GM12878 (cell line): ENCODE data around the gene SLC25A20. TPM values are rescaled to one million over a fixed set of nuclear protein-coding genes. Genes with fewer than 3 reads are reported as not detected.

ENCODE experiments used
- BCL11A ChIP-seq: IDR thresholded peaks from 2 replicates; pipeline ENCODE4 v1.6.1; 2011; ENCODE audit warnings: low read depth, low read length
- BRCA1 ChIP-seq: IDR thresholded peaks from 2 replicates; pipeline ENCODE4 v1.6.1; 2011; ENCODE audit warnings: low read depth, low read length, improper control_type of control experiment
- CBFB ChIP-seq: IDR thresholded peaks from 2 replicates; pipeline ENCODE4 v1.6.1; 2016; ENCODE audit warnings: antibody characterized with exemption, low read depth
- CBX5 ChIP-seq: sonication (generic); IDR thresholded peaks from 2 replicates; pipeline ENCODE4 v1.6.1; 2016; ENCODE audit warnings: low read depth, moderate library complexity, mild to moderate bottlenecking, inconsistent platforms
- CTCF ChIP-seq, 3 experiments: IDR thresholded peaks in 2 of 3; conservative IDR thresholded peaks in 1 of 3; 2 replicates each; pipeline ENCODE4 v1.5.1; 2011; ENCODE audit warnings: low read depth in 3 of 3, low read length in 3 of 3, mild to moderate bottlenecking in 3 of 3, control low read depth in 2 of 3, moderate library complexity in 2 of 3, inconsistent platforms in 1 of 3, mixed read lengths in 1 of 3; ENCODE audit not compliant: control insufficient read depth in 2 of 3, insufficient read depth in 1 of 3; ENCODE audit errors: extremely low read depth in 1 of 3
- E2F8 ChIP-seq: fragments of 450-650 bp; IDR thresholded peaks from 2 replicates; pipeline ENCODE4 v1.6.1; 2018; ENCODE audit warnings: mild to moderate bottlenecking, low read depth, moderate library complexity; ENCODE audit not compliant: partially characterized antibody
- IRF4 ChIP-seq: IDR thresholded peaks from 2 replicates; pipeline ENCODE4 v1.6.1; 2011; ENCODE audit warnings: low read depth, low read length
- MLLT1 ChIP-seq: fragments of 450-650 bp; IDR thresholded peaks from 2 replicates; pipeline ENCODE4 v1.6.1; 2016; ENCODE audit warnings: mild to moderate bottlenecking
- NBN ChIP-seq: fragments of 450-650 bp; IDR thresholded peaks from 2 replicates; pipeline ENCODE4 v1.6.1; 2016
- NFYB ChIP-seq: IDR thresholded peaks from 2 replicates; pipeline ENCODE4 v1.6.1; 2011; ENCODE audit warnings: low read depth, mild to moderate bottlenecking, low read length, improper control_type of control experiment, moderate library complexity; ENCODE audit not compliant: insufficient read depth
- NRF1 ChIP-seq: conservative IDR thresholded peaks from 2 replicates; pipeline ENCODE4 v1.6.1; 2011; ENCODE audit warnings: mild to moderate bottlenecking, low read depth, low read length, improper control_type of control experiment
- POLR2AphosphoS2 ChIP-seq: IDR thresholded peaks from 2 replicates; pipeline ENCODE4 v1.6.1; 2011; ENCODE audit warnings: low read depth, mild to moderate bottlenecking, low read length, improper control_type of control experiment, moderate library complexity
- POLR2AphosphoS5 ChIP-seq: IDR thresholded peaks from 2 replicates; pipeline ENCODE4 v1.6.1; 2011; ENCODE audit warnings: mild to moderate bottlenecking, low read length, inconsistent platforms
- POU2F2 ChIP-seq: IDR thresholded peaks from 3 replicates; pipeline ENCODE4 v1.6.1; 2011; ENCODE audit warnings: low read depth, mild to moderate bottlenecking, low read length, borderline replicate concordance
- RAD51 ChIP-seq: fragments of 450-650 bp; IDR thresholded peaks from 2 replicates; pipeline ENCODE4 v1.6.1; 2016; ENCODE audit warnings: moderate library complexity, mild to moderate bottlenecking, inconsistent platforms
- RBBP5 ChIP-seq: fragments of 200-600 bp; sonication (generic); conservative IDR thresholded peaks from 2 replicates; pipeline ENCODE4 v1.6.1; 2016
- RFX5 ChIP-seq: IDR thresholded peaks from 2 replicates; pipeline ENCODE4 v1.6.1; 2011; ENCODE audit warnings: low read depth, low read length, improper control_type of control experiment
- SREBF1 ChIP-seq: IDR thresholded peaks from 2 replicates; pipeline ENCODE4 v1.6.1; 2012; ENCODE audit warnings: mild to moderate bottlenecking, low read length
- ZBTB11 ChIP-seq: fragments of 450-650 bp; formaldehyde crosslinking; IDR thresholded peaks from 2 replicates; pipeline ENCODE4 v1.5.0; 2022; ENCODE audit warnings: mild to moderate bottlenecking, missing genetic modification characterization
- ZNF384 ChIP-seq: IDR thresholded peaks from 2 replicates; pipeline ENCODE4 v1.6.1; 2012; ENCODE audit warnings: low read depth, mild to moderate bottlenecking, low read length, improper control_type of control experiment, borderline replicate concordance
- ZNF622 ChIP-seq: fragments of 450-650 bp; IDR thresholded peaks from 2 replicates; pipeline ENCODE4 v1.6.1; 2017; ENCODE audit warnings: mild to moderate bottlenecking, inconsistent platforms
- ZSCAN29 ChIP-seq: fragments of 450-650 bp; IDR thresholded peaks from 2 replicates; pipeline ENCODE4 v1.6.1; 2017; ENCODE audit warnings: mild to moderate bottlenecking, moderate library complexity
- polyA plus RNA-seq, 11 experiments: library from polyadenylated mRNA; depleted of rRNA in 4 of 11; unstranded in 6 of 11; stranded (reverse) in 5 of 11; fragments of >200 nt; fragmentation: Nextera tagmentation in 4 of 11; fragmentation: Illumina TruSeq in 1 of 11; extraction: Ambion mirVana in 4 of 11; extraction: Trizol in 1 of 11; gene quantifications; 1 replicate in 1 of 11; 2 replicates in 10 of 11; pipeline versions ENCODE4 v1.2.1 to v1.2.3, GENCODE V29; 2011 to 2016; ENCODE audit warnings: inconsistent platforms in 2 of 11, missing spikeins in 2 of 11, low read depth in 1 of 11
- total RNA-seq, 4 experiments: library from RNA; depleted of rRNA in 3 of 4; stranded (reverse); fragments of >200 nt in 3 of 4; fragmentation: Illumina TruSeq in 1 of 4; extraction: Trizol in 1 of 4; gene quantifications; 2 replicates each; pipeline versions ENCODE4 v1.2.1 to v1.2.3, GENCODE V29; 2013 to 2021

The SLC25A20 gene
- total and polyA plus RNA-seq, 10 of the 15 experiments (the other 5 are each of a cell fraction or from before 2014, with no cell fraction given), result 12.9 to 38.6 (median 22.1) TPM

GRCh38 chr3:48847504-48848423, 50.9 kb downstream of the SLC25A20 start, which contains the start of gene PRKAR2A (continued):
- TF ChIP-seq IRF4, result no peak
- TF ChIP-seq POLR2AphosphoS5, result peak; percentile 58; the same call in 1 of the 2 replicates
- TF ChIP-seq NRF1, result peak; percentile 77
- no peak for TF ChIP-seq CBX5
- no peak for TF ChIP-seq CTCF (IDR thresholded peaks at IDR 0.05 in 2 of 3, conservative IDR thresholded peaks at IDR 0.05 in 1 of 3; ENCODE audit: control insufficient read depth in 2 of 3, extremely low read depth in 1 of 3, insufficient read depth in 1 of 3, low read depth in 3 of 3, low read length in 3 of 3)
- TF ChIP-seq ZNF384, result no peak
- no peak for TF ChIP-seq RFX5
- no peak for TF ChIP-seq BCL11A
- TF ChIP-seq ZNF622, result no peak
- TF ChIP-seq POU2F2, result no peak
- no peak for TF ChIP-seq RBBP5
- TF ChIP-seq NFYB, result no peak
- TF ChIP-seq POLR2AphosphoS2, result peak; percentile 82
- TF ChIP-seq NBN, result no peak
- no peak for TF ChIP-seq ZBTB11 (CRISPR knock-in tag)
- TF ChIP-seq RAD51, result no peak
- TF ChIP-seq MLLT1, result peak; percentile 77
- no peak for TF ChIP-seq E2F8
- no peak for TF ChIP-seq SREBF1
- TF ChIP-seq ZSCAN29, result no peak
- TF ChIP-seq BRCA1, result no peak
- no peak for TF ChIP-seq CBFB
